Suprapubic skin (tissue), 3 donors: ENCODE measurements around the gene ITPR2.

Source experiments
- CTCF ChIP-seq, 2 donors: fragments of 200-600 bp in 1 of 2; fragments of 450-650 bp in 1 of 2; sonication (generic) in 1 of 2; IDR thresholded peaks; one replicate each; pipeline ENCODE4 v1.5.1; 2016 to 2019; ENCODE audit warnings: antibody characterized with exemption in 2 of 2, mild to moderate bottlenecking in 1 of 2, moderate library complexity in 1 of 2
- EP300 ChIP-seq: sonication (generic); formaldehyde crosslinking; IDR thresholded peaks from one replicate; pipeline ENCODE4 v1.6.1; 2017; ENCODE audit warnings: antibody characterized with exemption
- POLR2A ChIP-seq, 2 donors: fragments of 450-650 bp; IDR thresholded peaks; one replicate each; pipeline ENCODE4 v1.6.1; 2017; ENCODE audit warnings: antibody characterized with exemption in 2 of 2, mild to moderate bottlenecking in 2 of 2, moderate library complexity in 2 of 2

- TF ChIP-seq CTCF (IDR thresholded peaks at IDR 0.05) (no peak), EP300 (no peak), POLR2A (IDR thresholded peaks at IDR 0.05) (no peak)
These were observed 222.2 kb downstream of the ITPR2 start for GRCh38 chr12:26610774-26611173.
